Memory B cell (primary cell): Measurements from ENCODE around the gene TANK.
A peak's percentile ranks its signal among the peaks of the same experiment; 100 is the strongest.
"Not testable (repeated sequence)": the region's sequence is repeated elsewhere in the genome, so short reads cannot be mapped to it uniquely, and the experiment has no call there.

Experiments used
- ATAC-seq: fragments of 150-1000 bp; cut with Tn5 transposase; 2 replicates; pipeline ENCODE4 v1.10.0; 2021; ENCODE audit warnings: low read depth, mild to moderate bottlenecking, moderate library complexity
- DNase-seq, 2 donors: peaks; one replicate each; pipeline ENCODE4 v3.0.0; 2022; ENCODE audit warnings: low spot score in 2 of 2
- H3K27ac Mint-ChIP-seq: one replicate; pipeline ENCODE4 v1.8.0; 2022; ENCODE audit warnings: mild to moderate bottlenecking, moderate library complexity, mixed read lengths
- H3K27me3 Mint-ChIP-seq: one replicate; pipeline ENCODE4 v1.8.0; 2022; ENCODE audit warnings: mixed read lengths
- H3K36me3 Mint-ChIP-seq: one replicate; pipeline ENCODE4 v1.8.0; 2022; ENCODE audit warnings: mild to moderate bottlenecking, mixed read lengths
- H3K4me1 Mint-ChIP-seq: one replicate; pipeline ENCODE4 v1.8.0; 2022; ENCODE audit warnings: mixed read lengths
- H3K4me3 Mint-ChIP-seq: one replicate; pipeline ENCODE4 v1.8.0; 2022; ENCODE audit warnings: mild to moderate bottlenecking, moderate library complexity, mixed read lengths
- H3K9me3 Mint-ChIP-seq: one replicate; pipeline ENCODE4 v1.8.0; 2022; ENCODE audit warnings: mixed read lengths

The TANK gene

GRCh38 chr2:161238265-161238559 lies 78.0 kb downstream of the TANK start:
- peak overlapping the region; percentile 65 for H3K27ac Mint-ChIP-seq
- H3K36me3 Mint-ChIP-seq: peaks cover 2% of the 10 kb centered on the region
- DNase-seq (no peak), ATAC-seq (no peak)
- no peaks in the 10 kb centered on the region for H3K27me3 Mint-ChIP-seq
- no peaks in the 10 kb centered on the region for H3K9me3 Mint-ChIP-seq
- H3K4me3 Mint-ChIP-seq: peak overlapping the region; percentile 94
- peaks cover 21% of the 10 kb centered on the region for H3K4me1 Mint-ChIP-seq

DNA sequence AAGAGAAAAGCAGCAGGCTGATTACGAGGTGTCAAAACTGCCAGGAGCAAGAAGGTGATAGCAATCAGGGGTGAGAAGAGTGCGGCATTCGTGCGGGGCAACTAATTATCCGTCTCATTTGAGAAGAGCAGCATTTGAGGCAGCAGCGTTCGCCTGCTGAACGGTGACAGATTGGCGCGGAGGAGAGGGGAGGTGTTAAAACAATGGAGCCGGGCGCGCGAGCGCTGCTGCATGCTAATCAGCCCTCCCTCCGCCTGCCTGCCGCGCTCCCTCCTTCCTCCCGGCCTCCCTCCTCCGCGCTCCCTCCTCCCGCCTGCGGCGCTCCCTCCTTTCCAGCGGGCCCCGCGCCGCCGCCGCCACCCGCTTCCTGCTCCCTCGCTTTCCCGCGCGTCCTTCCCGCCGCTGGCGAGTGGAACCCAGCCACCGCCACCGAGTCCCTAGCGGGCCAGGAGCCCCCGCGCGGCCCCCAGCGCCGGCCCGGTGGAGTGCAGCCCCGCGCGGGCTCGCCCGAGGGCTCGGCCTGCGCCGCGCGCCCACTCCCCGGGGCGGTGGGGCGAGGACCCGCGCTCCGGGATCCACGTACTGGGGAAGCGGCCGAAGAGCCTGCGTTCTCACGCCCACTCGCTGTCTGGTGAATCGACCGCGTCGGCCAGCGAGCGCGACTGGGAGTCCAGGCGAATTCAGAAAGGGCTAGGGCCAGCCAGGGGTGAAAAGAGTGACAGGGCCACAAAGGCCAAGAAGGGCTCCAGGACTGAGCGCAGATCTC lies 78.5 kb downstream of the TANK start:
- H3K27ac Mint-ChIP-seq: peak overlapping the region; percentile 65
- peak overlapping the region; percentile 94 for H3K4me3 Mint-ChIP-seq
- ATAC-seq: peak; percentile 66
- H3K4me1 Mint-ChIP-seq: peaks cover 26% of the 10 kb centered on the region
- peak; percentile 25 to 44 for DNase-seq
- peaks cover 2% of the 10 kb centered on the region for H3K36me3 Mint-ChIP-seq
- H3K27me3 Mint-ChIP-seq: no peaks in the 10 kb centered on the region
- no peaks in the 10 kb centered on the region for H3K9me3 Mint-ChIP-seq

- ATAC-seq (no peak), DNase-seq (no peak)
- peaks cover 29% of the 10 kb centered on the region for H3K4me1 Mint-ChIP-seq
- peak overlapping the region; percentile 60 for H3K4me3 Mint-ChIP-seq
- no peaks in the 10 kb centered on the region for H3K9me3 Mint-ChIP-seq
- H3K36me3 Mint-ChIP-seq: peaks cover 2% of the 10 kb centered on the region
- no peaks in the 10 kb centered on the region for H3K27me3 Mint-ChIP-seq
- H3K27ac Mint-ChIP-seq: no peak overlapping the region
Observed at GRCh38 chr2:161239326-161240109, 79.3 kb downstream of the TANK start.

DNA sequence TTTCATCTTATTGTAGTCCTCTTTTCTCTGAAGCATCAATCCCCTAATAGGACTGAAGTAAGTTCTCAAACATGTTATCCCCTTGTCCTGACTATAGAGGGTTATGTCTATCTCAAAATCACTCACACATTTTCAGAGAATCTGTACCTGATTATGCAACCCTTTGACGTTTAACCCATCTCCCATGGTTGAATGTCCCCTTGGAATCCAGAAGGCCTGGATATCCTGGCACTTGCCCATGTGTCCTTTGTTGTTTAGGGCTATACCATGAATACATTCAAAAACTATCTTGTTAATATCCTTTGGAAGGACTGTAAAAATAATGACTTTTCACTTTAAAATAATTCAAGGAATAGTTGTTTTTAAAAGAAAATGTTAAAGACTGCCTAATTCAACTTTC lies 81.7 kb downstream of the TANK start:
- Mint-ChIP-seq H3K4me3 (no peak overlapping the region), H3K4me1 (peaks cover 40% of the 10 kb centered on the region), H3K27ac (peak overlapping the region; percentile 93), H3K36me3 (no peaks in the 10 kb centered on the region), H3K27me3 (no peaks in the 10 kb centered on the region), H3K9me3 (no peaks in the 10 kb centered on the region)
- no peak for DNase-seq
- ATAC-seq: no peak

DNA sequence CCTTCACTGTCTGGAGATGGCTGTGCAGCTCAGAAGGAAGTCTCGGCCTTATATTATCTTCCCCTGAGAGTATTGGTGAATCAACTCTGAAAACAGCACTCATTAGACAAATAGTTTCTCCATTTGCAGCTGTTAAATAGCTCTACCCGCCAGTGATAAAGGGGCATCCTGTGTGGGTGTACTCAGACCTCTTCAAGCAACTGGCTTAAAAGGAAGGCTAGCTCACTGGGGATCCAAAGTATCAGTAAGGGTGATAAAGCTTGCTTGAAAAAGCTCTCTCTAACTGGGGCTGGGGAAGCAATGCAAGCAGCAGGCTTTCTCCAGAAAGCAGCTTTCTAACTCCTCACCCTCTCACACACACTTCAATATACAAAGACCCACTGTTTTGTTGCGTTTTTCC lies 83.1 kb downstream of the TANK start:
- Mint-ChIP-seq H3K27ac (peak overlapping the region; percentile 93), H3K36me3 (no peaks in the 10 kb centered on the region), H3K4me3 (peak overlapping the region; percentile 89), H3K4me1 (peaks cover 39% of the 10 kb centered on the region), H3K27me3 (no peaks in the 10 kb centered on the region), H3K9me3 (no peaks in the 10 kb centered on the region)
- no peak for ATAC-seq
- DNase-seq: no peak

DNA sequence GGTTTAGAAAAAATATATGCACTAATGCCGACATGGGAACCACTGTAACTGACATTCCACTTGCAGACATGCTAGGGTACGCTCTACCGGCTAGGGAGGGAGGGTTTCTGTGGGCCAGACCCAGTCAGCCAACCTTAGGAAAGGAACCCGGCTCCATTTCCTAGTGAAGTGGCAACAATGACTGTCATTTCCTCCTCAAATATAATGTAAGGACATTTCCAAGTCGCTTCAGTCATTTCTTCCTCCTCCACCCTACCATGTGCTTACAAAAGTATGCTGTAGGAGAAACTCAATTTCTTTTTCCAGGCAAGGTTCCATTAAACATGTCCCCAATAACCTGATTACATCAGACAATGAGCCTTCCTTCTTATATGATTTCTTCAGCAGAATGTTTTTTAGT lies 83.7 kb downstream of the TANK start:
- Mint-ChIP-seq H3K4me1 (peaks cover 36% of the 10 kb centered on the region), H3K27me3 (no peaks in the 10 kb centered on the region), H3K27ac (peak overlapping the region; percentile 93), H3K4me3 (peak overlapping the region; percentile 89), H3K36me3 (no peaks in the 10 kb centered on the region), H3K9me3 (no peaks in the 10 kb centered on the region)
- ATAC-seq (no peak), DNase-seq (no peak)

GRCh38 chr2:161244387-161245260 lies 84.4 kb downstream of the TANK start:
- not testable (repeated sequence) for H3K27me3 Mint-ChIP-seq, H3K9me3 Mint-ChIP-seq, H3K36me3 Mint-ChIP-seq
- Mint-ChIP-seq H3K4me1 (peaks cover 36% of the 10 kb centered on the region), H3K4me3 (peak overlapping the region; percentile 94), H3K27ac (peak overlapping the region; percentile 93)
- DNase-seq: peak; percentile 49 to 60
- ATAC-seq: peak; percentile 95

DNA sequence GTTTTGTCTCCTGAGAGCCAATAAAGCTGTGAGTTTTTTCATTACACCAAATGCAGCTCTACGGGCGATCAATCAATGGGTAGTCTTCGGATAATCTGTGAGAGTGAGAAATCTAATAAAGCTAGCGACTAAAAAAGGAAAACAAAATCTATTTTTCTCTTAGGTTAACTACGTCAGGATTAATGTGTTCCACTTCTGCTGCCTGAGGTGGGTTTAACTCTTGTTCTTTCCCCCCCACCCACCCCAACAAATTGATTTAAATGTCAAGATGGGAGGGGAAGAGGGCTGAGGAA lies 85.0 kb downstream of the TANK start:
- H3K9me3 Mint-ChIP-seq: no peaks in the 10 kb centered on the region
- peaks cover 36% of the 10 kb centered on the region for H3K4me1 Mint-ChIP-seq
- H3K4me3 Mint-ChIP-seq: peak overlapping the region; percentile 94
- H3K36me3 Mint-ChIP-seq: no peaks in the 10 kb centered on the region
- ATAC-seq (no peak), DNase-seq (no peak)
- peak overlapping the region; percentile 93 for H3K27ac Mint-ChIP-seq
- H3K27me3 Mint-ChIP-seq: no peaks in the 10 kb centered on the region

- peaks cover 36% of the 10 kb centered on the region for H3K4me1 Mint-ChIP-seq
- no peaks in the 10 kb centered on the region for H3K36me3 Mint-ChIP-seq
- peak overlapping the region; percentile 94 for H3K4me3 Mint-ChIP-seq
Observed at GRCh38 chr2:161245671-161246070, 85.4 kb downstream of the TANK start.

DNA sequence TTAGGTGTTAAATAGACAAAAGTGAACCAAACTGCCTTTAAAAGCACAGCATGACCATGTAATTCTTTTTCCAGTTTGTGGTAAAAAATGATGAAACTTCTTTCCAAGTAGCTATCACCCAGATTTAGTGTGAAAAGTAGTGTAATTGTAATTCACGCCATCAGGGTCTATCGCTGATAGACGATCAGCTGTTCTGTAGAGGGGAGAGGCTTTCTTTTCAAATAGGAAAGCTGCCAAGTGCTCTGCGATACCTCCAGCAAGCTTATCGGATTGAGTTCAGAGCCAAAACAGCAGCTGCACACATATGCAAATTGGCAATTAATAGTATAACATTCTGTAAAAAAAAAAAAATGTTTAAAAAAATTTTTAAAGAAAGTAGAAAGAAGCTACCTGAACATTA lies 86.1 kb downstream of the TANK start:
- no peak for DNase-seq
- H3K4me1 Mint-ChIP-seq: peaks cover 36% of the 10 kb centered on the region
- no peak for ATAC-seq
- H3K9me3 Mint-ChIP-seq: no peaks in the 10 kb centered on the region
- H3K4me3 Mint-ChIP-seq: peak overlapping the region; percentile 24
- no peak overlapping the region for H3K27ac Mint-ChIP-seq
- H3K36me3 Mint-ChIP-seq: no peaks in the 10 kb centered on the region
- no peaks in the 10 kb centered on the region for H3K27me3 Mint-ChIP-seq

More at GRCh38 chr2:161245671-161246070, 85.4 kb downstream of the TANK start:
- Mint-ChIP-seq H3K9me3 (no peaks in the 10 kb centered on the region), H3K27me3 (no peaks in the 10 kb centered on the region), H3K27ac (peak overlapping the region; percentile 93)
- DNase-seq: no peak
- no peak for ATAC-seq

DNA sequence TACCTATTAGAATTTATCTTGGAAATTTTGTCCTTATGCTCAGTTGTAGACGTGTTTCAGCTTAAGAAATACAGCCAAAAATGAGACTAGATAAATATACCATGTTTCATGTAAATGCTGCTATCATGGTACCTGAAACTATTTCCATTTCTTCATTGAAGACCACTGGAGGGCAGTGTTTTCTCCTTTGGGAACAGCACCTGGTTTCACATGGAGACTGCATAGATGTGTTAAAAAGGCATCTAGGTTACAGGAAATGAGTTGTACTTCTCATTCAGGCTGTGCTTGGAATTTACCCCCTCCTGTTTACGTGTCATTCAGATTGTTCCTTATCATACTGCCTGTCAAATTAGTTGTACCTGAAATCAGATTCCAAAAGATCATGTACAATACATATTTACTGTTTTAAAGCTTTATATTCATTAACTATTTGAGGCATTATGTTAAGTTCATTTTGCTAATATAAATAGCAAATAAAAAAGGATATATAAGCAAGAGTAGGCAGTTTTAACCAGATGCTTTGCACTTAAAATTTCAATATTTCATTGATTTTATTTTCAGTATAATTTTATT lies 90.7 kb downstream of the TANK start:
- ATAC-seq (peak; percentile 60), DNase-seq (no peak)
- no peak overlapping the region for H3K27ac Mint-ChIP-seq
- H3K27me3 Mint-ChIP-seq: no peaks in the 10 kb centered on the region
- no peaks in the 10 kb centered on the region for H3K9me3 Mint-ChIP-seq
- no peak overlapping the region for H3K4me3 Mint-ChIP-seq
- H3K4me1 Mint-ChIP-seq: peaks cover 8% of the 10 kb centered on the region
- no peaks in the 10 kb centered on the region for H3K36me3 Mint-ChIP-seq

DNA sequence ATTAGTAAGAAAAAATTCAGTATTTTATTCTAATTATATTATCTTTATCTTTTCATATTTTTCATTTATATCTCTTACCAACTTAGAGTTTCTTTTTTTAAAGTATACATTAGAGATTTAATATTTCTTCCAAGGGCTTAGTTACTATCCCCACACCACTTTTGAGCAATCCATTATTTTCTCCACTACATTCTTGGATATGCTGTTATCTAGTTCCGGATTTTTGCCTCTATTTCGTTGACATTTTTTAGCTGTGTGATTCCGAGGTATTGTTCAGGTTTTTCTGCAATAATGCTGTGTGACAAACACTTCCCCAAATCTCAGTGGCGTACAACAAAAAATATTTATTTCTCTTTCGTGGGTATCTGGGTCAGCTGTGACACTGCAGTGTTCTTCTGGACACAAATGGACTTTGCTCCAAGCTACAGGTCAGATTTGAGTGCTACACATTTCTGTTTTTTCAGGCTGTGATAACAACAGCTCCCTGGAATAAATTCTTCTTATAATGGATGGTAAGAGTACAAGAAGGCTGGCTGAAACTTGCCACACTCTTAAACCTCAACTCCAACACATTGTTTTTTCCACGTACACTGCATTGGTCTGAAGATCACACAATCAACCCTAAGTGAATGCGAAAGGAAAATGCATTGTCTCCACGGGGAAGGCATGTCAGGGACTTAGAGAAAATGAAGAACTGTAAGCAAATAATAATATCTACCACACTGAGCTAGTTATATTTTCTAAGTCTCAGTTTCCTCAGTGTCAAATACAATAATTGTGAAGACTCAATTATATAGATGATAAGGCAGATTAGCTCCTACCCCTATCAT lies 97.1 kb downstream of the TANK start:
- no peaks in the 10 kb centered on the region for H3K9me3 Mint-ChIP-seq
- no peak for DNase-seq
- no peak overlapping the region for H3K4me3 Mint-ChIP-seq
- H3K36me3 Mint-ChIP-seq: no peaks in the 10 kb centered on the region
- no peak overlapping the region for H3K27ac Mint-ChIP-seq
- no peaks in the 10 kb centered on the region for H3K4me1 Mint-ChIP-seq
- no peak for ATAC-seq
- H3K27me3 Mint-ChIP-seq: no peaks in the 10 kb centered on the region

- H3K4me3 Mint-ChIP-seq: no peak overlapping the region
- ATAC-seq (no peak), DNase-seq (no peak)
- H3K9me3 Mint-ChIP-seq: no peaks in the 10 kb centered on the region
- H3K27me3 Mint-ChIP-seq: no peaks in the 10 kb centered on the region
- no peaks in the 10 kb centered on the region for H3K36me3 Mint-ChIP-seq
- H3K4me1 Mint-ChIP-seq: no peaks in the 10 kb centered on the region
- no peak overlapping the region for H3K27ac Mint-ChIP-seq
Observed at GRCh38 chr2:161265874-161266273, 105.6 kb downstream of the TANK start.
